NCI-H1048 (cell line): ENCODE measurements around the gene NEK6.

Source experiments
- DNase-seq: peaks from one replicate; lab custom pipeline; 2025; lab: John Stamatoyannopoulos, UW

Gene NEK6

GRCh38 chr9:124355039-124355940, 97.5 kb downstream of the NEK6 start:
- DNase-seq = no peak

- no peak for DNase-seq
Observed at GRCh38 chr9:124355941-124356744, 98.4 kb downstream of the NEK6 start.

- DNase-seq = no peak
Observed at GRCh38 chr9:124356745-124357390, 99.1 kb downstream of the NEK6 start.

GRCh38 chr9:124357721-124358361, 100.1 kb downstream of the NEK6 start:
- DNase-seq = no peak

GRCh38 chr9:124358631-124359030, 100.9 kb downstream of the NEK6 start:
- DNase-seq = no peak

GRCh38 chr9:124359426-124359825, 101.7 kb downstream of the NEK6 start:
- DNase-seq = no peak

- DNase-seq = no peak
Observed at GRCh38 chr9:124359855-124360678, 102.3 kb downstream of the NEK6 start.

GRCh38 chr9:124361128-124361527, 103.4 kb downstream of the NEK6 start:
- DNase-seq = no peak

GRCh38 chr9:124363326-124364096, 105.8 kb downstream of the NEK6 start:
- DNase-seq = no peak

GRCh38 chr9:124364141-124364540, 106.4 kb downstream of the NEK6 start:
- no peak for DNase-seq

- no peak for DNase-seq
Observed at GRCh38 chr9:124365036-124365435, 107.3 kb downstream of the NEK6 start.

GRCh38 chr9:124366476-124367220, 108.9 kb downstream of the NEK6 start:
- no peak for DNase-seq

GRCh38 chr9:124368692-124369091, 110.9 kb downstream of the NEK6 start:
- DNase-seq = no peak

GRCh38 chr9:124369231-124369797, 111.6 kb downstream of the NEK6 start:
- no peak for DNase-seq

GRCh38 chr9:124370896-124371582, 113.3 kb downstream of the NEK6 start:
- no peak for DNase-seq

GRCh38 chr9:124372038-124372437, 114.3 kb downstream of the NEK6 start:
- DNase-seq = no peak

GRCh38 chr9:124373386-124373785, 115.6 kb downstream of the NEK6 start:
- DNase-seq = no peak

- DNase-seq = no peak
Observed at GRCh38 chr9:124373851-124374250, 116.1 kb downstream of the NEK6 start.

GRCh38 chr9:124375726-124376125, 118.0 kb downstream of the NEK6 start:
- DNase-seq = no peak
